GM23248 (cell line): ENCODE measurements around the gene CFAP91.

Source experiments
- EZH2 ChIP-seq: fragments of 200-600 bp; sonication (generic); IDR thresholded peaks from 2 replicates; pipeline ENCODE4 v1.6.1; 2018; ENCODE audit warnings: antibody characterized with exemption, mild to moderate bottlenecking; ENCODE audit not compliant: insufficient read depth, poor library complexity, severe bottlenecking
- EZH2phosphoT487 ChIP-seq: fragments of 200-600 bp; sonication (generic); IDR thresholded peaks from 2 replicates; pipeline ENCODE4 v1.6.1; 2018; ENCODE audit warnings: antibody characterized with exemption, moderate library complexity, mild to moderate bottlenecking, low read depth; ENCODE audit not compliant: insufficient read depth

DNA sequence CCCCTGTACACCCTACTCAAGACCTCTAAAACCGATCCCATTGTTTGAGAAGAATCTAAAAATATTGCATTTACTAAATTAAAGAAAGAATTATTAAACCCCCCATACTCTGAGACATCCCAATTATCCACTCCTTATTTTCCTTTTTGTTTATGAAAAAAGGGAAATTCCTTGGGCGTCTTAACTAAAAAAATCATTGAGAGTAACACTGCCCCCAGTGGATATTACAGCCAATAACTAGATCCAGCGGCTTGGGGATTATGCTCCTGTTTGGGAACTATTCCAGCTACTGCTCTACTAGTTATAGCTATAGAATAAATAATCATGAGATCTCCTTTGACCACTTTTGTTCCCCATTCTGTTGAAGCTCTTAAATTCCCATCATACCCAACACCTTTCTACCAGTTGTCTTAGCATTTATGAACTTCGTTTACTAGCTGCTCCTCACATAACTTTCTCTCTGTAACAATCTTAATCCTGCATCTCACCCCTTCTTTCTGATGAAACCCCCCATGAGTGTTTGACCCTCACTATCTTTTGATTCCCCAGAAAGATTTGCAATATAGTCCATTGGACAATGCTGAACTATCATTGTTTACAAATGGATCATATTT lies 12.7 kb upstream of the CFAP91 start:
- TF ChIP-seq EZH2 (no peak), EZH2phosphoT487 (no peak)
